K562 (cell line): ENCODE results near the gene SHISA9. TPM values are rescaled to one million over a fixed set of nuclear protein-coding genes. Genes with fewer than 3 reads are reported as not detected.

Experiments
- ATAC-seq: fragments of 200-7000 bp; cut with Tn5 transposase; 3 replicates; pipeline ENCODE4 v1.9.1; 2020; ENCODE audit warnings: moderate library complexity
- BruUV-seq: library from RNA; stranded (reverse); fragments of 400-500 nt; replicated peaks from 2 replicates; lab custom pipeline; 2021; lab: Mats Ljungman, UMichigan
- CTCF ChIA-PET: fragments of 300-600 bp; formaldehyde crosslinking; extraction: SDS; loops from one replicate; lab custom pipeline; 2021; ENCODE audit warnings: low intra/inter-chr PET ratio; lab: Yijun Ruan, JAX
- POLR2A ChIA-PET: fragments of 300-600, 350-650 bp; sonication (Branson Sonifier 250); formaldehyde crosslinking; extraction: SDS; loops from one replicate; lab custom pipeline; 2021; ENCODE audit warnings: antibody characterized with exemption, inconsistent platforms; lab: Yijun Ruan, JAX
- DNase-seq, 4 experiments: peaks; one replicate each; pipeline versions ENCODE4 v3.0.0 to v3.0.0-alpha.2; 2011 to 2018; ENCODE audit warnings: low spot score in 3 of 4, mixed read lengths in 3 of 4; ENCODE audit errors: extremely low read depth in 1 of 4
- FAIRE-seq: peaks from 2 replicates; lab custom pipeline; 2011; peaks lifted over from hg19 to GRCh38; lab: Jason Lieb, UNC
- H2AFZ ChIP-seq: 2 replicates; pipeline ENCODE4 v1.6.0; 2011; ENCODE audit warnings: low read depth, low read length, control low read depth, inconsistent platforms
- H3K27ac ChIP-seq: fragments of 200-600 bp; 3 replicates; pipeline ENCODE4 v1.8.0; 2011; ENCODE audit warnings: low read depth, mild to moderate bottlenecking, control low read depth, inconsistent platforms, low read length, moderate library complexity, mixed read lengths; ENCODE audit errors: extremely low read depth
- H3K27me3 ChIP-seq, 2 experiments: fragments of 300-600 bp in 1 of 2; 2 replicates in 1 of 2; 3 replicates in 1 of 2; pipeline versions ENCODE4 v1.6.0 to v1.8.0; 2011; ENCODE audit warnings: inconsistent platforms in 2 of 2, low read length in 2 of 2, mild to moderate bottlenecking in 1 of 2, mixed read lengths in 1 of 2, moderate library complexity in 1 of 2; ENCODE audit not compliant: control insufficient read depth in 2 of 2, insufficient read depth in 2 of 2
- H3K36me3 ChIP-seq: fragments of 300-600 bp; 3 replicates; pipeline ENCODE4 v1.8.0; 2011; ENCODE audit warnings: mild to moderate bottlenecking, low read length, inconsistent platforms; ENCODE audit not compliant: control insufficient read depth, insufficient read depth
- H3K4me1 ChIP-seq, 2 experiments: fragments of 200-600 bp in 1 of 2; replicated peaks in 1 of 2; 2 replicates in 1 of 2; 3 replicates in 1 of 2; pipeline versions ENCODE4 v1.5.1 to v1.8.0; 2011; ENCODE audit warnings: inconsistent platforms in 2 of 2, low read length in 2 of 2, mild to moderate bottlenecking in 1 of 2, mixed read lengths in 1 of 2, moderate library complexity in 1 of 2; ENCODE audit not compliant: control insufficient read depth in 2 of 2, insufficient read depth in 2 of 2
- H3K4me2 ChIP-seq: 2 replicates; pipeline ENCODE4 v1.6.1; 2011; ENCODE audit warnings: low read length, control low read depth, inconsistent platforms, mixed read lengths; ENCODE audit not compliant: insufficient read depth
- H3K4me3 ChIP-seq: fragments of 200-600 bp; sonication (generic), shearing (Covaris generic); 2 replicates; pipeline ENCODE4 v1.5.1; 2016; ENCODE audit warnings: control low read depth, inconsistent platforms
- H3K79me2 ChIP-seq: fragments of 200-600 bp; 3 replicates; pipeline ENCODE4 v1.8.0; 2011; ENCODE audit warnings: low read length, inconsistent platforms; ENCODE audit not compliant: control insufficient read depth, insufficient read depth
- H3K9ac ChIP-seq, 2 experiments: 2 replicates each; pipeline versions ENCODE4 v1.6.0 to v1.6.1; 2011; ENCODE audit warnings: low read depth in 2 of 2, low read length in 2 of 2, control low read depth in 1 of 2, inconsistent platforms in 1 of 2, mild to moderate bottlenecking in 1 of 2, mixed read lengths in 1 of 2; ENCODE audit not compliant: insufficient read depth in 1 of 2
- H3K9me1 ChIP-seq: one replicate; pipeline ENCODE4 v1.6.0; 2011; ENCODE audit warnings: inconsistent platforms, mild to moderate bottlenecking, low read length, moderate library complexity; ENCODE audit not compliant: control insufficient read depth, insufficient read depth
- H3K9me3 ChIP-seq: replicated peaks from 2 replicates; pipeline ENCODE4 v1.5.1; 2011; ENCODE audit warnings: low read depth, low read length, inconsistent platforms; ENCODE audit not compliant: control insufficient read depth, insufficient read depth
- H4K20me1 ChIP-seq: replicated peaks from 2 replicates; pipeline ENCODE4 v1.6.1; 2011; ENCODE audit warnings: low read length, inconsistent platforms, mixed read lengths; ENCODE audit not compliant: control insufficient read depth, insufficient read depth
- AFF4 ChIP-seq: sonication (generic); formaldehyde crosslinking; IDR thresholded peaks from 2 replicates; pipeline ENCODE4 v1.8.0; 2023; ENCODE audit warnings: mild to moderate bottlenecking, missing genetic modification reagents
- E2F1 ChIP-seq: sonication (generic); formaldehyde crosslinking; IDR thresholded peaks from 2 replicates; pipeline ENCODE4 v1.8.1; 2023; ENCODE audit warnings: mild to moderate bottlenecking, missing genetic modification reagents, moderate library complexity
- SIN3B ChIP-seq: fragments of 450-650 bp; IDR thresholded peaks from 2 replicates; pipeline ENCODE4 v1.6.1; 2017; ENCODE audit warnings: low read depth, mild to moderate bottlenecking, moderate library complexity
- WGBS: fragments of 100-300 bp; shearing (Covaris generic); methylation state at CpG from one replicate; pipeline ENCODE4 v1.1.6; 2016; ENCODE audit warnings: low coverage, mixed read lengths; ENCODE audit not compliant: insufficient coverage; ENCODE audit errors: missing lambda C conversion rate; 5-methylcytosine and 5-hydroxymethylcytosine counted together
- in situ Hi-C: fragments of 300-500 bp; cut with MboI; formaldehyde crosslinking; loops from 4 replicates; pipeline ENCODE4 v1.15.0; 2018; ENCODE audit warnings: inconsistent platforms, mixed read lengths
- intact Hi-C: fragments of 100-400 bp; cut with micrococcal nuclease; formaldehyde crosslinking; loops from 2 replicates; pipeline ENCODE4 v1.14.2; 2022
- polyA plus RNA-seq, 8 experiments: library from polyadenylated mRNA; depleted of rRNA in 4 of 8; stranded (reverse) in 5 of 8; unstranded in 3 of 8; fragments of >200 nt; fragmentation: Nextera tagmentation in 2 of 8; fragmentation: Illumina TruSeq in 1 of 8; extraction: Ambion mirVana in 2 of 8; extraction: Trizol in 1 of 8; gene quantifications; 2 replicates each; pipeline versions ENCODE4 v1.2.1 to v1.2.3, GENCODE V29; 2011 to 2014; ENCODE audit warnings: inconsistent platforms in 1 of 8, missing spikeins in 1 of 8
- total RNA-seq, 7 experiments: library from RNA; depleted of rRNA in 6 of 7; stranded (reverse); fragments of >200 nt in 6 of 7; fragmentation: Illumina TruSeq in 2 of 7; extraction: Trizol in 2 of 7; gene quantifications; 2 replicates each; pipeline versions ENCODE4 v1.2.1 to v1.2.3, GENCODE V29; 2011 to 2021; ENCODE audit warnings: low replicate concordance in 1 of 7
- TF ChIP-seq, protein P1 (sequence below): sonication (generic); formaldehyde crosslinking; IDR thresholded peaks from 2 replicates; pipeline ENCODE4 v1.8.0; 2022; ENCODE audit warnings: mild to moderate bottlenecking, missing genetic modification reagents

SHISA9 gene
- total and polyA plus RNA-seq, 9 of the 15 experiments (the other 6 are each of a cell fraction or from before 2014, with no cell fraction given), result under 0.01 to 0.16 (median 0.01) TPM; not detected in 6

GRCh38 chr16:13254998-13255614, 353.7 kb downstream of the SHISA9 start:
- WGBS, result 0% methylated on average over 1 of the region's 1 CpG
- no peak for FAIRE-seq
- H3K79me2 ChIP-seq, result no peaks in the 10 kb centered on the region
- TF ChIP-seq, protein P1, sequence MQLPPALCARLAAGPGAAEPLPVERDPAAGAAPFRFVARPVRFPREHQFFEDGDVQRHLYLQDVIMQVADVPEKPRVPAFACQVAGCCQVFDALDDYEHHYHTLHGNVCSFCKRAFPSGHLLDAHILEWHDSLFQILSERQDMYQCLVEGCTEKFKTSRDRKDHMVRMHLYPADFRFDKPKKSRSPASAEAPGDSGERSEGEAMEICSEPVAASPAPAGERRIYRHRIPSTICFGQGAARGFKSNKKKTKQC, result no peak
- TF ChIP-seq E2F1 (CRISPR knock-in tag) (no peak), SIN3B (no peak), AFF4 (CRISPR knock-in tag) (no peak)
- TF ChIP-seq, all 486 proteins: peak for 0
- H3K4me1 ChIP-seq, result no peaks in the 10 kb centered on the region
- no peak overlapping the region for H3K9ac ChIP-seq
- ATAC-seq, result no peak
- no peaks in the 10 kb centered on the region for H4K20me1 ChIP-seq
- in situ Hi-C loops (no loop called here), intact Hi-C loops (no loop called here)
- H3K27me3 ChIP-seq, result no peaks in the 10 kb centered on the region
- ChIA-PET CTCF (no interaction called here), POLR2A (no interaction called here)
- DNase-seq, result no peak
- no peak overlapping the region for H3K4me2 ChIP-seq
- no peaks in the 10 kb centered on the region for H3K9me1 ChIP-seq
- no peak overlapping the region for H2AFZ ChIP-seq
- H3K36me3 ChIP-seq, result no peaks in the 10 kb centered on the region
- no TSS peak for BruUV-seq
- no peaks in the 10 kb centered on the region for H3K9me3 ChIP-seq
- no peak overlapping the region for H3K27ac ChIP-seq
- H3K4me3 ChIP-seq, result no peak overlapping the region
